ENCODE measurements around the gene NEURL1B. TPM values are rescaled to one million over a fixed set of nuclear protein-coding genes. Genes with fewer than 3 reads are reported as not detected.
A peak's percentile ranks its signal among the peaks of the same experiment; 100 is the strongest.

The NEURL1B gene
- total RNA-seq, 1 donor from 2014 or later: 9.8 TPM

DNA sequence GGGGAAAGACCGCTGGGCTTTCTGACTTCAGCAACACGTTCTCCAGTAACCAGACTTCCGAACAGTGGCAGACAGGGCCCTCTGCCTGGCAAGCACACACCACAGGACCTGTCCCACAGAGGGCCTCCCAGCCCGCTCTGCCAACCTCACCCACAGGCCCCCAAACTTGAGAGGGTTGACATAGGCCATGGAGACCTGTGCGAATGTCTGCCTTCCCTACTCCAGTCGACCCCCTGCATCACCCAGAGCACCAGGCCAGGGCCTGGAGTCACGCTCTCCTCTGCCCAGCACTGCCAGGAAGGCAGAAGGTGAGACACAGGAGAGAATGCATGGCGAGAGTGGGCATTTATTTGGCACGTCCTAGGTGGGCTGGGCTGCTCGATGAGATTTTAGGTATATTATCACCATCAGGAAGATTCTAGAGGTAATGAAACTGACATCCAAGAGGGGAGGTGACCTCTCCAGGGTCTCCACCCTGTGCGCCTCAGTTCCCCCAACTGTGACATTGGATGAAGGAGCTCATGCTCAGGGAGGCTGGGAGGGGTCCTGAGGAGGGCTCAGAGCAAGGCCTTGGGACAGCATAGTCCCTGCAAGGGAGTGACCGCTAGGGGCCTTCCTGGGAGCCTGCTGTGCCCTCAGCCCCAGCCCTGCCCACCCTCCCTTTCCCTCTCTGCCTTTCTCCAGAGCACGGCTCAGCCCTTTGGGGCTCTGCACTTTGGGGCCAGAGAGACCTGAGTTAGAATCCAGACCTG is 75.0 kb downstream of the NEURL1B start:
- Mint-ChIP-seq H3K27ac (ENCODE audit: unreplicated experiment) (no peak overlapping the region), H3K9me3 (ENCODE audit: unreplicated experiment) (no peaks in the 10 kb centered on the region), H3K4me3 (ENCODE audit: unreplicated experiment) (no peak overlapping the region), H3K27me3 (ENCODE audit: low read depth, unreplicated experiment) (peaks cover 24% of the 10 kb centered on the region), H3K36me3 (ENCODE audit: low read depth, unreplicated experiment) (no peaks in the 10 kb centered on the region), H3K4me1 (ENCODE audit: low read depth, unreplicated experiment) (no peaks in the 10 kb centered on the region)
- FAIRE-seq: no peak
- TF ChIP-seq EZH2 (IDR thresholded peaks at IDR 0.05; ENCODE audit: insufficient read depth, low read length): no peak
- TF ChIP-seq, protein P1, sequence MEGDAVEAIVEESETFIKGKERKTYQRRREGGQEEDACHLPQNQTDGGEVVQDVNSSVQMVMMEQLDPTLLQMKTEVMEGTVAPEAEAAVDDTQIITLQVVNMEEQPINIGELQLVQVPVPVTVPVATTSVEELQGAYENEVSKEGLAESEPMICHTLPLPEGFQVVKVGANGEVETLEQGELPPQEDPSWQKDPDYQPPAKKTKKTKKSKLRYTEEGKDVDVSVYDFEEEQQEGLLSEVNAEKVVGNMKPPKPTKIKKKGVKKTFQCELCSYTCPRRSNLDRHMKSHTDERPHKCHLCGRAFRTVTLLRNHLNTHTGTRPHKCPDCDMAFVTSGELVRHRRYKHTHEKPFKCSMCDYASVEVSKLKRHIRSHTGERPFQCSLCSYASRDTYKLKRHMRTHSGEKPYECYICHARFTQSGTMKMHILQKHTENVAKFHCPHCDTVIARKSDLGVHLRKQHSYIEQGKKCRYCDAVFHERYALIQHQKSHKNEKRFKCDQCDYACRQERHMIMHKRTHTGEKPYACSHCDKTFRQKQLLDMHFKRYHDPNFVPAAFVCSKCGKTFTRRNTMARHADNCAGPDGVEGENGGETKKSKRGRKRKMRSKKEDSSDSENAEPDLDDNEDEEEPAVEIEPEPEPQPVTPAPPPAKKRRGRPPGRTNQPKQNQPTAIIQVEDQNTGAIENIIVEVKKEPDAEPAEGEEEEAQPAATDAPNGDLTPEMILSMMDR (IDR thresholded peaks at IDR 0.05; ENCODE audit: insufficient read depth, low read depth, low read length): no peak
- Histone ChIP-seq H3K9ac (ENCODE audit: low read length) (peak overlapping the region; percentile 70), H3K36me3 (ENCODE audit: insufficient read depth, low read length) (no peaks in the 10 kb centered on the region), H3K4me2 (ENCODE audit: low read length) (no peak overlapping the region), H3K27ac (ENCODE audit: low read depth, low read length) (no peak overlapping the region), H3K27me3 (ENCODE audit: insufficient read depth, low read length) (no peaks in the 10 kb centered on the region), H3K9me3 (ENCODE audit: insufficient read depth, low read depth, low read length) (no peaks in the 10 kb centered on the region), H3K4me3 (ENCODE audit: insufficient read depth, low read depth, low read length) (no peak overlapping the region), H3K79me2 (ENCODE audit: insufficient read depth, low read length) (no peaks in the 10 kb centered on the region), H2AFZ (ENCODE audit: low read depth, low read length) (no peak overlapping the region), H4K20me1 (ENCODE audit: insufficient read depth, low read length) (no peaks in the 10 kb centered on the region), H3K4me1 (ENCODE audit: insufficient read depth, low read length) (peaks cover 13% of the 10 kb centered on the region)
- DNase-seq (ENCODE audit: low read depth): no peak

DNA sequence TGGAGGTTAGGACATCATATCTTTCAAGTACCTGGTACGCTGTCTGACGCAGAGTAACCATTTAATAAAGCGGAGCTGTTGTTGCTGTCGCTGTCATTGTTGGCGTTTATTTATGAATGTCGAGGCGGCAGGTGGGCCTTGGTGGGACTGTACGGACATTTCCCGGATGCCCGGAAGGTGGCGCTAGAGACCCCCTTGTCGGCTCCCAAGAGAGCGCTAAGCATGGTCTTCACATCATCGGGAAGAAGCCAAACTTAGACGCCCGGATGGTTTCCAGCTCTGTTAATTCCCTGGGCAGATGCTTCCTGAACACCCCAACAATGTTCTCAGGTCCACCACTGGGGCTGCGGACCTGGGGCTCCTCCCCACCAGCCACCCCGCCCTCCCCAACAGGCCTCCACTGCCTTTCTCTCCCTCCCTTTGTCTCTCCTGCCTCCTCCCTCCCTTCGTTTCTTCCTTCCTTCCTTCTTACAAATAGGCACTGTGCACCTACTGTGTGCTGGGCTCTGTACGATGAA is 75.8 kb downstream of the NEURL1B start:
- peak overlapping the region; percentile 41 for H3K4me2 ChIP-seq (ENCODE audit: low read length)
- no peaks in the 10 kb centered on the region for H4K20me1 ChIP-seq (ENCODE audit: insufficient read depth, low read length)
- no peak overlapping the region for H3K4me3 ChIP-seq (ENCODE audit: insufficient read depth, low read depth, low read length)
- no peaks in the 10 kb centered on the region for H3K79me2 ChIP-seq (ENCODE audit: insufficient read depth, low read length)
- Mint-ChIP-seq H3K36me3 (ENCODE audit: low read depth, unreplicated experiment) (no peaks in the 10 kb centered on the region), H3K27ac (ENCODE audit: unreplicated experiment) (peak overlapping the region; percentile 75), H3K9me3 (ENCODE audit: unreplicated experiment) (no peaks in the 10 kb centered on the region), H3K27me3 (ENCODE audit: low read depth, unreplicated experiment) (peaks cover 22% of the 10 kb centered on the region), H3K4me3 (ENCODE audit: unreplicated experiment) (no peak overlapping the region), H3K4me1 (ENCODE audit: low read depth, unreplicated experiment) (no peaks in the 10 kb centered on the region)
- DNase-seq (ENCODE audit: low read depth) (peak; percentile 52), FAIRE-seq (no peak)
- TF ChIP-seq EZH2 (IDR thresholded peaks at IDR 0.05; ENCODE audit: insufficient read depth, low read length): no peak
- TF ChIP-seq, protein P1 (IDR thresholded peaks at IDR 0.05; ENCODE audit: insufficient read depth, low read depth, low read length): peak; percentile 89
- no peaks in the 10 kb centered on the region for H3K36me3 ChIP-seq (ENCODE audit: insufficient read depth, low read length)
- peak overlapping the region; percentile 65 for H2AFZ ChIP-seq (ENCODE audit: low read depth, low read length)
- H3K27me3 ChIP-seq (ENCODE audit: insufficient read depth, low read length): no peaks in the 10 kb centered on the region
- peaks cover 13% of the 10 kb centered on the region for H3K4me1 ChIP-seq (ENCODE audit: insufficient read depth, low read length)
- H3K9ac ChIP-seq (ENCODE audit: low read length): peak overlapping the region; percentile 70
- no peaks in the 10 kb centered on the region for H3K9me3 ChIP-seq (ENCODE audit: insufficient read depth, low read depth, low read length)
- peak overlapping the region; percentile 33 for H3K27ac ChIP-seq (ENCODE audit: low read depth, low read length)
